Fibroblast of skin of right biceps (primary cell): ENCODE results near the gene AFF4.
A peak's percentile ranks its signal among the peaks of the same experiment; 100 is the strongest.
"Not testable (repeated sequence)": the region's sequence is repeated elsewhere in the genome, so short reads cannot be mapped to it uniquely, and the experiment has no call there.

Source experiments
- DNase-seq: peaks from one replicate; pipeline ENCODE4 v3.0.0-alpha.2; 2013

The AFF4 gene

GRCh38 chr5:132884548-132884947 is 78.9 kb downstream of the AFF4 start:
- no peak for DNase-seq

DNA sequence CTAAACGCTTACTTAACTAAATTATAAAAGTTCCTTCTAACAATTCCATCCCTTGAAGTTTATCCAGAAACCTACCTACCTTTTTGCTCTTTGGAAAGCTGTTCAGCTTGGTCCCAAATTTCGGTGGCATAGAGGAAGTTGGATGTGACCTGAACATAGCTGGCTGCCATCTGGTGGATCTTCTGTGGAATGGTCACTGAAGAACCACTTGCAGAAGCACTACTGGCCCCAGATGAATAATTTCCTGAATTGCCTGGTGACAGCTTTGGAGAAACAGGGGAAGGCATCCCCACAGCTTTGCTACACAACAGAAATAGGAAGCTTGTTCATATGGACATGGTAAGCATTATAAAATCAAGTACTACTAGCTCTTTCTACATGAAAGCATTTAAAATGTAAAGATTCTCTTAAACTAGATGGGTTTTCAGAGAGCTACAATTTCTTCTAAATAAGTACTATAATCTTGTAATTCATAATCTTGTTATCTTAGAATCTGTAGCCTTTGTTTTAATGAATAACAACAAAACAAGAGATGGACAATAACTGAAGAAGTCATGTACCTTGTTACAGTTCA is 80.1 kb downstream of the AFF4 start:
- peak; percentile 63 for DNase-seq

- peak; percentile 32 for DNase-seq
Measured at GRCh38 chr5:132877938-132878337, 85.5 kb downstream of the AFF4 start.

- DNase-seq = no peak
Measured at GRCh38 chr5:132877466-132877865, 86.0 kb downstream of the AFF4 start.

- peak; percentile 33 for DNase-seq
Measured at GRCh38 chr5:132876020-132876759, 87.2 kb downstream of the AFF4 start.

DNA sequence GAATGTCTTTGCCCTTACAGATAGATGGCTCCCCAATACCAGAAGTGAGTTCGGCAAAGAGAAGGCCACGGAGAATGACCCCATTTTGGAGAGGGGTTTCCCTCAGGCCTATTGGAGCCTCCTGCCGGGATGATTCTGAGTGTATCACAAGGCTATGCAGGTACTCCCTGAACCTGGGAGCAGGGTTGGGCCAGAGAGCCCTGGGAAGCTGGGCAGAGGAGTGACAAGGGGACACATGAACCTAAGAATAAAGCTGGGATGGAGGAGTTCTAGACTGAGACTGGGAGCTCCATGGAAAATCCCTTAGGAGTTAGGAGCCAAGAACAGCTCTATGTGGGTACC is 89.5 kb downstream of the AFF4 start:
- DNase-seq = no peak

DNA sequence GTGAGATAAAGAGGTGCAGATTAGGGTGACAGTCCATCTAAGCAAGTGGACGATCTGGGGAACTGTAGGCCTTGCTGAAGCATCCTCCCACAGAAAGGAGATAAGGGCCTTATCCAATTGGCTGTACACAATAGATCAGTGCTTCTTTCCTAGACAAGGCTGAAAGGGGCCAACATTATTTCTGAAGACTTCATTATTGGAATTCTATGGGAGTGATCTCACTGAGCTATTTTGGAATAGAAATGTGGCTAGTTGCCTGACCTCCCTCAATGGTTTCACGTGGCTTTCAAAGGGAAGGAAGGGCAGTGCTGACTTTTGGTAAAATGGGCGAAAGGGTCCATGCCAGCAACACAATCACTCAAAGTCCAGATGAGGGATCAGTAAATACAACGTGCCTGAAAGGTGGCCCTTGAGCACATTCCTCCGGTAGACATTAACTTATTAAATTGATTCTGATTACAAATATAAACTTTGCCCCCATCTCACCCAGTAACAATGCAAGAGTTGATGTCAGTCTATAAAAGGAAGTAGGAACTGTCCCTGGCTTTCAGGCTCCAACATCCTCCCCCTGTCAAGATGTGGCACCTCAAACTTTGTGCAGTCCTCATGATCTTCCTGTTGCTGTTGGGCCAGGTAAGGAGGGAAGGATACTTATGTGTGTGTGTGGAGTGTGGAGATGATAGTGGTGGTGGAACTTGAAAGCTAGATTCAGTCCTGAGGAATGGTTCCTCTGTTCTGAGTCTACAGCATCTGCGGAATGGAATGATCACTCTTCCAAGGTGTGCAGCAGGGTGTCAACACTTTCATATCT is 90.1 kb downstream of the AFF4 start, which contains the start of gene LEAP2:
TSS of gene LEAP2 (plus strand) at position 550 of the 811 bp plus-strand sequence. CDS start at position 577, 27 bp downstream.
- no peak for DNase-seq

DNA sequence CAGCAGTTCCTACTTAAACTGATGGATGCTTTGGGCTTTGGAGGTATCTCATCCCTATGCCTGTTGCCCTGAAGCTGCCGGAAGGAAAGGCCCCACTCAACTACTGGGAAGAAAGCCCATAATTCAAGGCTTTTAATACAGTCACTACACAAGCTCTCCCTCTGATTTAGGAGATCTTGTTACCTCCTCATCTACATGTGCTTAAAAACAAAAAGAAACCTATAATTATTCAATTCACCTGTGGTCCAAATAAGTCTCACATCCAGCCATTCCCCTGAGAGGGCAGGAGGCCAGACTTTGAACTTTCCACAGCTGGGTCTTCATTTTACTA is 90.7 kb downstream of the AFF4 start:
- DNase-seq = no peak

GRCh38 chr5:132871459-132872284 is 91.8 kb downstream of the AFF4 start:
- DNase-seq = no peak

GRCh38 chr5:132870801-132871200 is 92.6 kb downstream of the AFF4 start:
- no peak for DNase-seq

DNA sequence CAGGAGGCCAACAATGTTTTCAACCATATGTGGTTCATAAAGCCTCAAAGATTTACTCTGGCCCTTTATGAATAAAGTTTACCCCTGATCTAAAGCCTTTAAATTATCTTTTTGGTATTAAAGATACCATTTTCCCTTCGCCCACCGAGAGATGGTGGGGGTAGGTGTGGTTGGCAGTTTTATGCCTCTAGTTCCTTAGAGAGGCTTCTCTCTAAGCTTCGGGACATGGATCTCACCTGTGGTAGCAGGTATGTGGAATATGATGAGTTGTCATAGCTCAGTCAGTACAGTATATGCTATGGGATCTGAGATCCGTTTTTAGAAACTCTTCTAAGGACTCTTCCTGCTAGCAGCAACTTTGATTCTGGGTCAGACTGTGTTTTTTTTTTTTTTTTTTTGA is 94.7 kb downstream of the AFF4 start:
- DNase-seq = no peak

GRCh38 chr5:132867046-132867451 is 96.4 kb downstream of the AFF4 start:
- DNase-seq = no peak

- DNase-seq = peak; percentile 100
Measured at GRCh38 chr5:132866342-132867045, 96.9 kb downstream of the AFF4 start, which contains the start of the genes GDF9 and UQCRQ. TSS of gene GDF9 (minus strand) at chr5:132866469. CDS start at chr5:132864533, 1,936 bp downstream. TSS of gene UQCRQ (plus strand) at chr5:132866642. CDS start at chr5:132866882, 240 bp downstream.

GRCh38 chr5:132865668-132866341 is 97.6 kb downstream of the AFF4 start:
- no peak for DNase-seq

DNA sequence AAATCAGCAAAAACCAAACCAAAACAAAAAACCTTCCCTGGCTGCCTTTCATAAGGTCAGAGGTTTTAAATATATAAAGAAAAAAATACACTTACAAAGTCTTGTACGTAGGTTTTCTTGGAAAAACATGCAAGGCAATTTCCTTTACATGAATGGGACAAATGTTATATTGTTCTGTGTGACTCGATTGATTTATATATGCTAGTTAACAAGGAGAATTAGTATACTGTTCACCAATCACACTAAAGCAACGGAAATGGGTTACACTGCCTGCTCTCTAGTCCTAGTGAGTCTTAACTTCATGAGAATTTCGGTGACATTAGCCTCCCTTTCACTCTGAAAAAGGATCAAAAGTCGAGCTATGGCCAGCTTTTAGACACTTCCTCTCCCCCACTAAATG is 102.7 kb downstream of the AFF4 start:
- no peak for DNase-seq

GRCh38 chr5:132859889-132860437 is 103.5 kb downstream of the AFF4 start:
- DNase-seq = no peak

GRCh38 chr5:132856011-132856410 is 107.4 kb downstream of the AFF4 start:
- no peak for DNase-seq

GRCh38 chr5:132854992-132855391 is 108.4 kb downstream of the AFF4 start:
- DNase-seq = not testable (repeated sequence)

DNA sequence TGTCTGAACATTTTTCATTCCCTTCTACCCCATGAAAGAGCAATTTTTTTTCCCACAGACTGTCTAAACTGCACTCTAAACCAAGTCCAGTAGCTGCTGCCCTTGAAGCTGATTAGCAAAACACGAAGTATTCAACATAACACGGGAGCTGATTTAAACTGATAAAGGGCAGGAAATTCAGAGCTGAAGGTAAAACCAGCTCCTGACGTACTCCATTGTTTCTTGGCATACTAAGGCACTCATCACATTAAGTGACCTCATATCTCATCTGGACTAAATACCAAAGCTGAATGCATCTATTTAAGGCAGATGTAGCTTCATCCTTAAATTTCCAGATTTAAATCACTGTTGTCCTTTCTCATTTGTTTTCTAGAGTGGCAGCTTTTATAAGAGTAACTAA is 109.1 kb downstream of the AFF4 start:
- DNase-seq = no peak

DNA sequence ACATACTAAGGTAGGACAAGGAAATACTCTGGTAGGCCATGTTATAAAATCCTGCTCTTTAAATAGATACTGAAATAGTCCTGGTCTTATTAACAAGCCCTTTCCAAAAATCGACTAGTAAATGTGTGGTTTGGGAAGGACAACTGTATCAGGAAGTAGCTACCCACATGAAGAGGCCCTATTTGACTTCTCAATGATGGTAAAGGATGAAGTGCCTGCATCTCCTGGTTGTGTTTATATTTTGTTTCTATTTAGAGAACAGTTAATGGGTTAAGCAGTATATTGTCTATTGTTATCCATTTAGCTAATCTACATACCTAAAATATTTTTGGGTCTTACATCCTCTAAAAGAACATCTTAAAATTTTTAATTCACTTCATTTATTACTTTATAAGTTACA is 109.6 kb downstream of the AFF4 start:
- DNase-seq = no peak

- DNase-seq = no peak
Measured at GRCh38 chr5:132853323-132853722, 110.1 kb downstream of the AFF4 start.
